ENCODE measurements around the gene GABPB2.

The GABPB2 gene

GRCh38 chr1:151131701-151132334 is 61.3 kb downstream of the GABPB2 start:
- DNase-seq (ENCODE audit: low read depth in 3 of 3, low spot score in 1 of 3): no peak

GRCh38 chr1:151132335-151133017 is 61.9 kb downstream of the GABPB2 start:
- no peak for DNase-seq (ENCODE audit: low read depth in 3 of 3, low spot score in 1 of 3)

GRCh38 chr1:151133018-151133806 is 62.7 kb downstream of the GABPB2 start:
- DNase-seq (ENCODE audit: low read depth in 3 of 3, low spot score in 1 of 3): no peak

DNA sequence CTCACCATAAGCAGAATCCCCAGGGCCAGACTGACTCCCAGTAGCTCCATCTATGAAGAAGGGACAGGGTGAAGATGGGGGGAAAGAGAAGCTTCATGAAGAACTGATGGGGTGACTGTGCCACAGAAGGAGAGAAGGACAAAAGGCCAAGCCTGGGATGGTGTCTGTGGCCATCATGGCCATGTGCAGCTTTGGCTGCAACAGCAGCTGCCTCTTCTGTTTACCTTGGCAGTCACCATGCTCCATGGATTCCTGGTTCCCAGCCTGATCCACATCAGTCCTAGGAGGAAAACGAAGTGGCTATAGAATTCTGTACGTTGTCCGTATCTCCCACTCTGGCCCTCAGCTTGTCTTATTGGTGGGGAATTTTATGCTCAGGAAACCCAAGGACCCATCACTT is 63.8 kb downstream of the GABPB2 start:
- no peak for DNase-seq (ENCODE audit: low read depth in 3 of 3, low spot score in 1 of 3)

- DNase-seq (ENCODE audit: low read depth in 3 of 3, low spot score in 1 of 3): no peak
Observed at GRCh38 chr1:151134991-151135390, 64.4 kb downstream of the GABPB2 start.

GRCh38 chr1:151135433-151136385 is 65.1 kb downstream of the GABPB2 start:
- no peak for DNase-seq (ENCODE audit: low read depth in 3 of 3, low spot score in 1 of 3)

DNA sequence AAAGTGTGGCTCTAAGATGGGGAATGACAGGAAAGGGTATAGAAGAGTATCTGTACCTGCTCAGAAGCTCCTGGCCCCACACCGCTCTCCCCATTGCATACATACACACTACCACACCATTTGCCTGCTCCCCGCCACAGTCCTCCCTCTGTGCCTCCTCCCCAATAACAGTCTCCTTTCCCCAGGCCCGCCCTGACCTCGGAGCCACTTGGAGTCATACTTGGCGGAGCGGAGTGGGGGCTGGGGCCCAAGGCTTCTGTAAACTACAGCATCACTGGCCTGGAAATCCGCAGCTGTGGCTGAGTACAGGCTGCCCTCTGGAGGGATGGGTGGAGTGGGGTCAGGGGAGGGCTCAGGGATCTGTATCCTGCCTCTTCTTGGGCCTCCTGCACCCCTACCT is 67.2 kb downstream of the GABPB2 start:
- DNase-seq (ENCODE audit: low read depth in 3 of 3, low spot score in 1 of 3): no peak

- DNase-seq (ENCODE audit: low read depth in 3 of 3, low spot score in 1 of 3): no peak
Observed at GRCh38 chr1:151142411-151143056, 72.0 kb downstream of the GABPB2 start.

DNA sequence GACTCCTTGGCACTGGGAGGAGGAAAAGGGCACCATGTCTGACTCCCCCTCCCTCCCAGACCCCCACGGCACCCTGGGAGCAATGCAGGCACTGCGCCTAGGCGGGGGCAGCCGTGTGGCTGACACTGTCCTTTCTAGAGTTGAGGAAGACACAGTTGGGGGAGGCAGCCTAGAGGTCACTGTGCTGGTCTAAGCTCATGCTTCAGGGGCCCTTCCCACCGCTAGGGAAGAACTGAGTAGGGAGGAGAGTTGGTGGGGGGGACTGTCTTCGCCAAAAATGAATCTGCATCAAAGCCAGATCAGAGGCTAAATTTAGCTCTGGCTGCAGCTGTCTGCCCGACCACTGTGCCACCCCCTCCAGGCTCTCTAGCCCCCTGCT is 72.5 kb downstream of the GABPB2 start:
- no peak for DNase-seq (ENCODE audit: low read depth in 3 of 3, low spot score in 1 of 3)

GRCh38 chr1:151143986-151144385 is 73.4 kb downstream of the GABPB2 start:
- no peak for DNase-seq (ENCODE audit: low read depth in 3 of 3, low spot score in 1 of 3)

- no peak for DNase-seq (ENCODE audit: low read depth in 3 of 3, low spot score in 1 of 3)
Observed at GRCh38 chr1:151144474-151145303, 74.1 kb downstream of the GABPB2 start.

DNA sequence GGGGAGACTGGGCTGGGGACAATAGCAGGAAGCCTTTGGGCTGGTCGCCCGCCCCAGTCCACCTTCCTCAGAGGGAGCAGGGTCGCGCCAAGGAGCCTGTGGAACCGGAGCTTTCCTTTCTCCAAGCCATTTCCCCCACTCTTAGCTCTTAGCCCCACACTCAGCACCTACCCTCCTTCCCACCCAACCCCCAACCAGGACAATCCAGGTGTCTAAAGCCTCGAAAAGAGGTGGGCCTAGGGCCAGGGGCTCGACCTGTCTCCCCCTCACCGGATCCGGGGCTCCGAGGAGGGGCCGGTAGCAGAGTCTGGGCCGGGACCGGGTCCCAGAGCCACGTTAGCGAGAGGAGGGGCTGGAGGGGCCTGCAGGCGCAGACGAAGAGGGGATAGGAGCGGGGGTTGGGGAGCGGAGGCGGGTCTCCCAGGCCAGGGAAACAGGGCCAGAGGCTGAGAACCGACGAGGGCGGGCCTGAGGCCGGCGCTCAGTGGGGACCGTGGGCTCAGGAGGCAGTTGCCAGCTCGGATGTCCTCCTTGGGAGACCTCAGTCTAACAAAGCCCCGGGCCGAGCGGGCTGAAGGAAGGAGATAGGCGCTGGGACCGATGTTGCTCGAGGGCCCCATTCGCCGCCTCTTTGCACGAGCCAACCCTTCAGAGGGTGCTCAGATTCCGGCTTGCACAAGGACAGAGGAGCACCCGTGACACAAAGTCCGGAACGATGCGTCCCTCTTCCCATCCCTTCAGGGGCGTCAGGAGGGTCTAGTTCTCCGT is 74.9 kb downstream of the GABPB2 start:
- no peak for DNase-seq (ENCODE audit: low read depth in 3 of 3, low spot score in 1 of 3)

- no peak for DNase-seq (ENCODE audit: low read depth in 3 of 3, low spot score in 1 of 3)
Observed at GRCh38 chr1:151146072-151146411, 75.5 kb downstream of the GABPB2 start.

- peak; percentile 59 to 76 (median 69) for DNase-seq (ENCODE audit: low read depth in 3 of 3, low spot score in 1 of 3)
Observed at GRCh38 chr1:151146412-151147131, 76.0 kb downstream of the GABPB2 start, which contains the start of gene SEMA6C. SEMA6C (minus strand) TSS chr1:151146631; CDS start chr1:151142621, 4,010 bp downstream.

DNA sequence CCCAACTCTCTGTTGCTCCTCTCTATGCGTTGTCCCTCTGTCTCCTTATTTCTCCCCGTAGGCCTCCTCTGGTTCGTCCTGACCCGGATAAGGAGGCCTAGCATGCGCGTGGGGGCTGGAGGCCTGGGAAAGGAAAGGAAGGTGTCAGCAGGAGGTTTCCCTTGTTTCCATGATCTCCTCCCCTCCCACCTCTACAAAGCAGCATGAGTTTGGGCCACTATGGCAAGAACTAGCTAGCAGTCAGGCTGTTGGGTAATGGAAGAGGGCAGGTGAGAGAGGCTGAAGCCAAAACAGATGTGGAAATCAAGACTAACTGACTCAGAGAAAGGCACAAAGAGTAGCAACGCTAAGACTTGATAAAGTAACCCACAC is 76.6 kb downstream of the GABPB2 start:
- no peak for DNase-seq (ENCODE audit: low read depth in 3 of 3, low spot score in 1 of 3)

- no peak for DNase-seq (ENCODE audit: low read depth in 3 of 3, low spot score in 1 of 3)
Observed at GRCh38 chr1:151147665-151148064, 77.1 kb downstream of the GABPB2 start.

DNA sequence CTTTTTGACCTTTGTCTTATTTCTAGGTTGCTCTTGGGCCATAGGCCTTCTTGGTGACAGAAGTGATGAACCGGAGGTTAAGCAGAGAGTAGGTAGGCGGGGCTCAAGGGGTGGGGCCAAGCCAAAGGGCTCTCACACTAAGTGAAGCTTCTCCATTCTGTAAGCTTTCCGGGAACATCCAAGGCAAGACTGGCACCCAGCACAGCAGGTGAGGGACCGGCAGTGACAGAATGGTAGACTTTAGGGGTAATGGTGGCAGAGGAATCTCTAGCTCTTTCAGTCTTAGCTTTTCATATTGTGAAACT is 85.9 kb downstream of the GABPB2 start, which contains the start of gene TNFAIP8L2:
Gene TNFAIP8L2 (plus strand): TSS at position 135 of the 305 bp plus-strand sequence. CDS start 2,049 bp downstream, outside the sequence.
- DNase-seq (ENCODE audit: low read depth in 3 of 3, low spot score in 1 of 3): peak; percentile 35 to 66 (median 41)

DNA sequence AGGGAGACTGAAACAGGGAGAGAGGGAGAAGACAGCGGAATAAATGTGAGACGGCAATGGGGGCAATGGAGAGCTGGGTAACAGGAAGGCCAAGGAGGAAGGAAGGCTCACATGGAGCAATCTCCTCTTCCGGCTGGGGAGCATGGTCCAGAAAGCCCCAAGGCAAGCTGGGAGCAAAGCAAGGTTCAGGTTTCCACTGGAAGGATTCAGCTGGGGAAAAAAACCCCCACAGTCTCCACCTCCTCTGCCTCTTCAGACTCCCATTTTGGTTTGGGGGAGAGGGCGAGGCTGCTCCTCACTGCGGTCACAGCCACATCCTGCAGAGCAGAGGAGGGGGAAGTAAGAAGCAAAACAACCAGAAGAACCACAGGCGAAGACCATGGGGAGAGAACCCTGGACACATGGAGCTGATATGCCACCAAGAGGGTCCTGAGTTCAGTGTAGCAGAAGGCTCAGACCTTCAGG is 86.5 kb downstream of the GABPB2 start:
- DNase-seq (ENCODE audit: low read depth in 3 of 3, low spot score in 1 of 3): peak in 1 of 3 donors; percentile 15
